Sigmoid colon (tissue), 4 donors: ENCODE measurements around the gene CNTN5.

Experiments used
- EP300 ChIP-seq, 4 donors: sonication (generic); formaldehyde crosslinking; IDR thresholded peaks; one replicate each; pipeline ENCODE4 v1.6.1; 2017; ENCODE audit warnings: antibody characterized with exemption in 4 of 4
- POLR2A ChIP-seq, 2 donors: fragments of 450-650 bp; IDR thresholded peaks; one replicate each; pipeline ENCODE4 v1.6.1; 2016; ENCODE audit warnings: antibody characterized with exemption in 2 of 2, mild to moderate bottlenecking in 2 of 2, moderate library complexity in 2 of 2
- POLR2AphosphoS5 ChIP-seq, 4 donors: sonication (generic); formaldehyde crosslinking; IDR thresholded peaks; one replicate each; pipeline ENCODE4 v1.6.1; 2017; ENCODE audit warnings: antibody characterized with exemption in 4 of 4
- TF ChIP-seq, protein P1 (sequence below), 4 experiments: fragments of 450-650 bp in 3 of 4; fragments of 200-600 bp in 1 of 4; IDR thresholded peaks; one replicate each; pipeline ENCODE4 v1.5.1; 2016 to 2019; ENCODE audit warnings: antibody characterized with exemption in 4 of 4, mild to moderate bottlenecking in 3 of 4, moderate library complexity in 2 of 4

DNA sequence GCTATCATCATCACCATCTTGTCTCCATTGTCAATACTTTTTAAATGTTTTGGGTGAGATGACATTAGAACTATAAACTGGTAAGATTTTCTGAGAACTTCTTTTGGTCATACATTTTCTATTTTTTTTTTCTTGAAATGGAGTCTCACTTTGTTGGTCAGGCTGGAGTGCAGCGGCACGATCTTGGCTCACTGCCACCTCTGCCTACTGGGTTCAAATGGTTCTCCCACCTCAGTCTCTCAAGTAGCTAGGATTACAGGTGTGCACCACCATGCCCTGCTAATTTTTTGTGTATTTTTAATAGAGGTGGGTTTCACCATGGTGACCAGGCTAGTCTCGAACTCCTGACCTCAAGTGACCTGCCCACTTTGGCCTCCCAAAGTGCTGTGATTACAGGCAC, 880.4 kb downstream of the CNTN5 start:
- TF ChIP-seq, protein P1, sequence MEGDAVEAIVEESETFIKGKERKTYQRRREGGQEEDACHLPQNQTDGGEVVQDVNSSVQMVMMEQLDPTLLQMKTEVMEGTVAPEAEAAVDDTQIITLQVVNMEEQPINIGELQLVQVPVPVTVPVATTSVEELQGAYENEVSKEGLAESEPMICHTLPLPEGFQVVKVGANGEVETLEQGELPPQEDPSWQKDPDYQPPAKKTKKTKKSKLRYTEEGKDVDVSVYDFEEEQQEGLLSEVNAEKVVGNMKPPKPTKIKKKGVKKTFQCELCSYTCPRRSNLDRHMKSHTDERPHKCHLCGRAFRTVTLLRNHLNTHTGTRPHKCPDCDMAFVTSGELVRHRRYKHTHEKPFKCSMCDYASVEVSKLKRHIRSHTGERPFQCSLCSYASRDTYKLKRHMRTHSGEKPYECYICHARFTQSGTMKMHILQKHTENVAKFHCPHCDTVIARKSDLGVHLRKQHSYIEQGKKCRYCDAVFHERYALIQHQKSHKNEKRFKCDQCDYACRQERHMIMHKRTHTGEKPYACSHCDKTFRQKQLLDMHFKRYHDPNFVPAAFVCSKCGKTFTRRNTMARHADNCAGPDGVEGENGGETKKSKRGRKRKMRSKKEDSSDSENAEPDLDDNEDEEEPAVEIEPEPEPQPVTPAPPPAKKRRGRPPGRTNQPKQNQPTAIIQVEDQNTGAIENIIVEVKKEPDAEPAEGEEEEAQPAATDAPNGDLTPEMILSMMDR (IDR thresholded peaks at IDR 0.05), result no peak
- TF ChIP-seq POLR2AphosphoS5 (IDR thresholded peaks at IDR 0.05) (no peak), POLR2A (IDR thresholded peaks at IDR 0.05) (no peak), EP300 (IDR thresholded peaks at IDR 0.05) (no peak)
